Right lobe of liver (tissue), 6 donors: Measurements from ENCODE around the gene BBOX1. TPM values are rescaled to one million over a fixed set of nuclear protein-coding genes. Genes with fewer than 3 reads are reported as not detected.
"Not testable (repeated sequence)": the region's sequence is repeated elsewhere in the genome, so short reads cannot be mapped to it uniquely, and the experiment has no call there.

ENCODE experiments used
- ATAC-seq, 4 donors: fragments of 200-7000 bp; cut with Tn5 transposase; one replicate each; pipeline ENCODE4 v1.9.1; 2020; ENCODE audit warnings: mild to moderate bottlenecking in 4 of 4, moderate library complexity in 4 of 4
- DNase-seq, 3 donors: peaks; one replicate each; pipeline ENCODE4 v3.0.0-alpha.2; 2020
- H3K27ac ChIP-seq, 3 donors: fragments of 200-600 bp; one replicate each; pipeline ENCODE4 v1.8.0; 2022
- H3K27me3 ChIP-seq, 2 donors: fragments of 200-600 bp; one replicate each; pipeline ENCODE4 v1.8.0; 2022
- H3K36me3 ChIP-seq, 4 donors: fragments of 200-600 bp; sonication (generic) in 1 of 4; one replicate each; pipeline versions ENCODE4 v1.5.1 to v1.8.0; 2017 to 2022; ENCODE audit warnings: control low read depth in 1 of 4
- H3K4me1 ChIP-seq, 4 donors: fragments of 200-600 bp; sonication (generic) in 1 of 4; one replicate each; pipeline versions ENCODE4 v1.5.1 to v1.8.0; 2017 to 2022; ENCODE audit warnings: control low read depth in 1 of 4
- H3K4me3 ChIP-seq, 3 donors: fragments of 200-600 bp; one replicate each; pipeline ENCODE4 v1.8.0; 2022
- H3K9me3 ChIP-seq, 4 donors: fragments of 200-600 bp; sonication (generic) in 1 of 4; one replicate each; pipeline versions ENCODE4 v1.5.1 to v1.8.0; 2017 to 2022; ENCODE audit warnings: control low read depth in 1 of 4
- POLR2A ChIP-seq: fragments of 450-650 bp; IDR thresholded peaks from one replicate; pipeline ENCODE4 v1.6.1; 2017; ENCODE audit warnings: antibody characterized with exemption, mild to moderate bottlenecking
- WGBS: methylation state at CpG from one replicate; pipeline ENCODE4 v1.1.6; 2018; ENCODE audit warnings: low coverage, low lambda C conversion rate; ENCODE audit not compliant: insufficient coverage; ENCODE audit errors: missing lambda C conversion rate; 5-methylcytosine and 5-hydroxymethylcytosine counted together
- intact Hi-C, 2 donors: fragments of 100-400 bp; cut with DNase I; formaldehyde crosslinking; loops; one replicate each; pipeline versions ENCODE4 v1.11.2 to v1.14.1; 2022
- total RNA-seq, 6 experiments: library from RNA; depleted of rRNA in 2 of 6; stranded (reverse); fragments of >200 nt in 2 of 6; fragmentation: NEBNext Ultra II Directional in 3 of 6; extraction: Animal tissue kit (Norgen Biotek cat#: 25700) in 3 of 6; gene quantifications; one replicate each; pipeline versions ENCODE4 v1.1.0 to v1.2.4, GENCODE V29; 2016 to 2023
- TF ChIP-seq, protein P1 (sequence below), 4 donors: fragments of 200-600 bp in 3 of 4; fragments of 450-650 bp in 1 of 4; IDR thresholded peaks; one replicate each; pipeline versions ENCODE4 v1.5.1 to v1.8.0; 2016 to 2022; ENCODE audit warnings: antibody characterized with exemption in 4 of 4, mild to moderate bottlenecking in 2 of 4
- donor health status: DM: no; HTN: yes; CAD: no.
- donor health status: DM: no; HTN: no; CAD: no.
- donor health status: DM: no; HTN: no; CAD: no.
- donor health status: DM: no; HTN: yes; CAD: no.
- donor health status: DM: no; HTN: yes; CAD: no.

The BBOX1 gene
- total RNA-seq, 6 experiments from 2014 or later, result 1.9 to 25.3 (median 13.9) TPM

DNA sequence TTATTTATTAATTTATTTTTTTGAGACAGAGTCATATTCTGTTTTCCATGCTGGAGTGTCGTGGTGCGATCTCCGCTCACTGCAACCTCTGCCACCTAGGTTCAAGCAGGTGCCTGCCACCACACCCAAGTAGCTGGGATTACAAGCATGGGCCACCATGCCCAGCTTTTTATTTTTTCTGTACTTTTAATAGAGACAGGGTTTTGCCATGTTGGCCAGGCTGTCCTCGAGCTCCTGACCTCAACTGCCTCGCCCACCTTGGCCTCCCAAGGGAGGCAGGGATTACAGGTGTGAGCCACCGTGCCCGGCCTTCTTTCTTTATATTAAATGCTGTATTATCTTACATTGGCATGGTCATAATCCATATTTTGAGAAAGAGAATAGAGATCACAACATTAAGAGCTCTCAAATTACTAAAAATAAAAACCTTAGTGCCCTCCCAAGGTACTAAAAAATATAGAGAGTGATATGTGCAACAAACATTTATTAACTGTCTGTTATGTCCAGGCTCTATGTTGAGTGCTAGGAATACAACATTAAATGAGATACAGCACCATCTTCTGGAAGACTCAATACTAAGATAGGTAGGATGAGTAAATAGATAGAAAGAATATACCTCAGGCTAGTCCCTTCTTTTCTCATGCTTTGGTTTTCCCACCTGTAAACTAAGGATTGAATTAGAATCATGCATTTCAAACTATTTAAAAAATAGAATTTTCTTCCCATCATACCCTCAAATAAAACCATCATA is 84.1 kb downstream of the BBOX1 start:
- no peaks in the 10 kb centered on the region for H3K27me3 ChIP-seq
- H3K9me3 ChIP-seq, result no peaks in the 10 kb centered on the region
- TF ChIP-seq, protein P1, sequence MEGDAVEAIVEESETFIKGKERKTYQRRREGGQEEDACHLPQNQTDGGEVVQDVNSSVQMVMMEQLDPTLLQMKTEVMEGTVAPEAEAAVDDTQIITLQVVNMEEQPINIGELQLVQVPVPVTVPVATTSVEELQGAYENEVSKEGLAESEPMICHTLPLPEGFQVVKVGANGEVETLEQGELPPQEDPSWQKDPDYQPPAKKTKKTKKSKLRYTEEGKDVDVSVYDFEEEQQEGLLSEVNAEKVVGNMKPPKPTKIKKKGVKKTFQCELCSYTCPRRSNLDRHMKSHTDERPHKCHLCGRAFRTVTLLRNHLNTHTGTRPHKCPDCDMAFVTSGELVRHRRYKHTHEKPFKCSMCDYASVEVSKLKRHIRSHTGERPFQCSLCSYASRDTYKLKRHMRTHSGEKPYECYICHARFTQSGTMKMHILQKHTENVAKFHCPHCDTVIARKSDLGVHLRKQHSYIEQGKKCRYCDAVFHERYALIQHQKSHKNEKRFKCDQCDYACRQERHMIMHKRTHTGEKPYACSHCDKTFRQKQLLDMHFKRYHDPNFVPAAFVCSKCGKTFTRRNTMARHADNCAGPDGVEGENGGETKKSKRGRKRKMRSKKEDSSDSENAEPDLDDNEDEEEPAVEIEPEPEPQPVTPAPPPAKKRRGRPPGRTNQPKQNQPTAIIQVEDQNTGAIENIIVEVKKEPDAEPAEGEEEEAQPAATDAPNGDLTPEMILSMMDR (IDR thresholded peaks at IDR 0.05), result peak; percentile 36 to 58 (median 51)
- no peak for TF ChIP-seq POLR2A
- H3K36me3 ChIP-seq, result no peaks in the 10 kb centered on the region
- no peaks in the 10 kb centered on the region for H3K4me1 ChIP-seq
- intact Hi-C loops, result loop anchor here in 1 of 2 donors (10.0 kb wide), 1 partner anchor 370 kb away; no protein-coding TSS in a partner anchor
- 87% methylated on average over 7 of the region's 7 CpGs for WGBS
- DNase-seq (no peak), ATAC-seq (peak; percentile 87 to 92 (median 89))
- H3K27ac ChIP-seq, result no peak overlapping the region
- no peak overlapping the region for H3K4me3 ChIP-seq

DNA sequence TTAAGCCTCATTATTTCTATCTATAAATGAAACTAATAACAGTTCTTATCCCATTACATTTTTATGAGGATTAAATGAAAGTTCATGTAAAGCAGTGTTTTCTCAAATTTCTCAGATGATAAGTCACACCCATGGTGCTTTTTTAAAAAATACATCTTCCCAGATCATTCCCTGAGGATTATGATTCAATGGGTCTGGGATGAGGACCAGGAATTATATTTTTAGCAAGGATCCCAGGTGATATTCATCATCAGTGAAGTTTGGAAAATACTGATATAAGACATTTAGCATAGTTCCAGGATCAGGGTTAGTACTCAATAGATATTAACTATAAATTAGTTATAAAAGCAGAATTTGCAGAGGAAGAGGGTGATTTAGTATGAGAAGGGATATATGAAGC is 89.1 kb downstream of the BBOX1 start:
- H3K9me3 ChIP-seq, result no peaks in the 10 kb centered on the region
- H3K36me3 ChIP-seq, result no peaks in the 10 kb centered on the region
- no peaks in the 10 kb centered on the region for H3K4me1 ChIP-seq
- H3K4me3 ChIP-seq, result no peak overlapping the region
- H3K27me3 ChIP-seq, result no peaks in the 10 kb centered on the region
- TF ChIP-seq, protein P1 (IDR thresholded peaks at IDR 0.05), result no peak
- TF ChIP-seq POLR2A, result no peak
- intact Hi-C loops, result loop anchor here in 1 of 2 donors (10.0 kb wide), 1 partner anchor 375 kb away; no protein-coding TSS in a partner anchor
- DNase-seq (no peak), ATAC-seq (no peak)
- H3K27ac ChIP-seq, result no peak overlapping the region

DNA sequence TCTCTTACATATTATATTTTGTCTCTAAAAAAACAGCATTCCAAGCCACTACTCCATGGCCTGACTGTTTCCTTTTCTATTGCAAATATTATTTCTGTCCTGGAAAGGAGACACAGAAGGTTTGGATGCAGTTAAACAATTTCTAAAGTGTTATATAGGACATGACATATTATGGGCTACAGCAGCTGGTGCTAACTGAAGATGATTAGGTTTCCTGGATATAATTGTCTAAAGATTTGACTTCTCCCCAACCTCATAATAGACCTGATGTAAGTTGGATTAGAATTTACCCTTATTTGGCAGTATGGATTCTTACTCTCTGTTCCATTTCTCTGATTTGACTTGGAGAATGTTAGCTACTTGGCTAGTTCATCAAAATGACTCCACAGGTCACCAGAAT is 90.2 kb downstream of the BBOX1 start:
- ATAC-seq (no peak), DNase-seq (no peak)
- Histone ChIP-seq H3K27ac (no peak overlapping the region), H3K9me3 (no peaks in the 10 kb centered on the region), H3K4me1 (no peaks in the 10 kb centered on the region), H3K27me3 (no peaks in the 10 kb centered on the region), H3K36me3 (no peaks in the 10 kb centered on the region), H3K4me3 (no peak overlapping the region)
- intact Hi-C loops, result no loop called here
- TF ChIP-seq, protein P1 (IDR thresholded peaks at IDR 0.05), result no peak
- no peak for TF ChIP-seq POLR2A

DNA sequence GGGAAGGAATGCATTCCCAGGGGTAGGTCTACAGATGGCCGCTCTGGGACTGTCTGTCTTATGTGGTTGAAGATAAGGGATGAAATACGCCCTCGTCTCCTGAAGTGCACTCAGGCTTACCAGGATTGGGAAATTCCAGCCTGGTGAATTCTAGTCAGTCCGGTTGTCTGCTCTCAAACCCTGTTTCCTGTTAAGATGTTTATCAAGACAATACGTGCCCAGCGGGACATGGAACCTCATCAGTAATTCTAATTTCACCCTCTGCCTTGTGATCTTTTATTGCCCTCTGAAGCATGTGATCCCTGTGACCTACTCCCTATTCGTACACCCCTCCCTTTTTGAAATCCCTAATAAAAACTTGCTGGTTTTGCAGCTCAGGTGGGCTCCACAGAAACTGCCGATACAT is 95.3 kb downstream of the BBOX1 start:
- WGBS, result 83% methylated on average over 5 of the region's 8 CpGs
- DNase-seq, H3K4me3 ChIP-seq, H3K27me3 ChIP-seq, H3K36me3 ChIP-seq, H3K4me1 ChIP-seq, H3K27ac ChIP-seq, intact Hi-C loops, ATAC-seq, H3K9me3 ChIP-seq: not testable (repeated sequence)

DNA sequence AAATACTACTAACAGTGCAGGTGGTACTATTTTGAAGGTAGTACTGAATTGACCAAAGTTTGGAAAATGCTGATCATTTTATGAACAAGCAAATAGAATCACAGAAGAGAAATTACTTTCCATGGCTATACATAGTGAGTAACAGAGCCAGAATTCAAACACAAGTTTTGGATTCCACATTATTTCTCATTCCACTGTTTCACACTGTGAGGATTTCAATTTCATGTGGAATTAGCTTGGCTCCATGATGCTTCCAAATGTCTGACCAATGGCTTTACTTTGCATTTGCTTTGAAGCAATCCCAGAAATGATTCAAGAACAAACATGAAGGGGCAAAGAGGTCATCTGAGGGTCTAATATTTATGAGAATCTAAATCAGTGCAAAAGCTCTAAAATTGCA is 98.1 kb downstream of the BBOX1 start:
- intact Hi-C loops, result no loop called here
- Histone ChIP-seq H3K27me3 (no peaks in the 10 kb centered on the region), H3K4me1 (no peaks in the 10 kb centered on the region), H3K27ac (no peak overlapping the region), H3K36me3 (no peaks in the 10 kb centered on the region), H3K9me3 (no peaks in the 10 kb centered on the region), H3K4me3 (no peak overlapping the region)
- no peak for ATAC-seq
- no peak for TF ChIP-seq POLR2A
- TF ChIP-seq, protein P1 (IDR thresholded peaks at IDR 0.05), result no peak
- DNase-seq, result no peak
